K562 (cell line): ENCODE measurements around the gene LIN28A. TPM values are rescaled to one million over a fixed set of nuclear protein-coding genes. Genes with fewer than 3 reads are reported as not detected.

Experiments used
- CEBPB ChIP-seq: fragments of 450-650 bp; IDR thresholded peaks from 2 replicates; pipeline ENCODE4 v1.6.1; 2016; ENCODE audit warnings: missing genetic modification characterization, missing compliant biosample characterization
- CSDE1 ChIP-seq, 2 experiments: fragments of 450-650 bp; IDR thresholded peaks; 2 replicates each; pipeline ENCODE4 v1.6.1; 2016; ENCODE audit warnings: mild to moderate bottlenecking in 1 of 2
- EP400 ChIP-seq: fragments of 450-650 bp; IDR thresholded peaks from 2 replicates; pipeline ENCODE4 v1.6.1; 2017; ENCODE audit warnings: antibody characterized with exemption, mild to moderate bottlenecking, moderate library complexity
- ETS1 ChIP-seq: conservative IDR thresholded peaks from 2 replicates; pipeline ENCODE4 v1.6.1; 2011; ENCODE audit warnings: low read depth, mild to moderate bottlenecking, low read length; ENCODE audit not compliant: control insufficient read depth
- FOSL1 ChIP-seq: fragments of 200-800 bp; sonication (Bioruptor generic); conservative IDR thresholded peaks from 2 replicates; pipeline ENCODE4 v1.6.1; 2016; ENCODE audit warnings: missing genetic modification characterization, missing compliant biosample characterization
- GTF2E2 ChIP-seq: fragments of 200-800 bp; sonication (Bioruptor generic); IDR thresholded peaks from 2 replicates; pipeline ENCODE4 v1.6.1; 2016; ENCODE audit warnings: missing genetic modification characterization, missing compliant biosample characterization
- HDAC1 ChIP-seq, 2 experiments: fragments of 450-650 bp; IDR thresholded peaks; 2 replicates each; pipeline ENCODE4 v1.6.1; 2016 to 2017; ENCODE audit warnings: inconsistent platforms in 1 of 2, mild to moderate bottlenecking in 1 of 2, moderate library complexity in 1 of 2
- HDGF ChIP-seq: fragments of 450-650 bp; IDR thresholded peaks from 2 replicates; pipeline ENCODE4 v1.6.1; 2016
- KLF10 ChIP-seq: fragments of 250-450 bp; sonication (Bioruptor Pico); IDR thresholded peaks from 2 replicates; pipeline ENCODE4 v1.6.1; 2021; ENCODE audit warnings: matching md5 sums
- MIER1 ChIP-seq: fragments of 450-650 bp; IDR thresholded peaks from 2 replicates; pipeline ENCODE4 v1.6.1; 2016; ENCODE audit warnings: antibody characterized with exemption, mild to moderate bottlenecking, low read depth
- POLR2B ChIP-seq: fragments of 450-650 bp; IDR thresholded peaks from 2 replicates; pipeline ENCODE4 v1.6.1; 2018; ENCODE audit warnings: low read depth; ENCODE audit not compliant: partially characterized antibody
- RBM25 ChIP-seq: fragments of 200-400 bp; formaldehyde crosslinking; IDR thresholded peaks from 2 replicates; pipeline ENCODE4 v1.6.1; 2018; ENCODE audit warnings: low read length, low read depth, moderate library complexity; ENCODE audit not compliant: severe bottlenecking
- REST ChIP-seq, 2 experiments: fragments of 450-650 bp; formaldehyde crosslinking in 1 of 2; IDR thresholded peaks; 2 replicates each; pipeline versions ENCODE4 v1.4.0 to v1.6.1; 2014 to 2020; ENCODE audit warnings: mild to moderate bottlenecking in 2 of 2, borderline replicate concordance in 1 of 2, low read depth in 1 of 2
- RNF2 ChIP-seq: sonication (generic); IDR thresholded peaks from 2 replicates; pipeline ENCODE4 v1.6.1; 2016
- ZNF174 ChIP-seq: fragments of 250-450 bp; sonication (Bioruptor Pico); IDR thresholded peaks from 2 replicates; pipeline ENCODE4 v1.4.0; 2020; ENCODE audit warnings: mild to moderate bottlenecking
- ZNF263 ChIP-seq: sonication (generic); formaldehyde crosslinking; IDR thresholded peaks from 2 replicates; pipeline ENCODE4 v1.8.0; 2022; ENCODE audit warnings: mild to moderate bottlenecking, missing genetic modification reagents, borderline replicate concordance
- ZNF436 ChIP-seq: fragments of 250-450, 450-650 bp; sonication (Bioruptor Pico); formaldehyde crosslinking; IDR thresholded peaks from 2 replicates; pipeline ENCODE4 v1.7.0; 2020; ENCODE audit warnings: mild to moderate bottlenecking
- polyA plus RNA-seq, 8 experiments: library from polyadenylated mRNA; depleted of rRNA in 4 of 8; stranded (reverse) in 5 of 8; unstranded in 3 of 8; fragments of >200 nt; fragmentation: Nextera tagmentation in 2 of 8; fragmentation: Illumina TruSeq in 1 of 8; extraction: Ambion mirVana in 2 of 8; extraction: Trizol in 1 of 8; gene quantifications; 2 replicates each; pipeline versions ENCODE4 v1.2.1 to v1.2.3, GENCODE V29; 2011 to 2014; ENCODE audit warnings: inconsistent platforms in 1 of 8, missing spikeins in 1 of 8
- total RNA-seq, 7 experiments: library from RNA; depleted of rRNA in 6 of 7; stranded (reverse); fragments of >200 nt in 6 of 7; fragmentation: Illumina TruSeq in 2 of 7; extraction: Trizol in 2 of 7; gene quantifications; 2 replicates each; pipeline versions ENCODE4 v1.2.1 to v1.2.3, GENCODE V29; 2011 to 2021; ENCODE audit warnings: low replicate concordance in 1 of 7

Gene LIN28A
- total and polyA plus RNA-seq, 9 of the 15 experiments (the other 6 are each of a cell fraction or from before 2014, with no cell fraction given), result 0.80 to 5.4 (median 3.9) TPM

- peak; percentile 11; the same call in 1 of the 2 replicates for TF ChIP-seq FOSL1 (tag)
- no peak for TF ChIP-seq KLF10
- peak; percentile 12; the same call in 1 of the 2 replicates for TF ChIP-seq REST (IDR thresholded peaks at IDR 0.05; ENCODE audit: borderline replicate concordance)
- TF ChIP-seq REST (CRISPR knock-in tag; IDR thresholded peaks at IDR 0.05; ENCODE audit: low read depth), result peak; percentile 54; the same call in 1 of the 2 replicates
- TF ChIP-seq ZNF263, result no peak
- TF ChIP-seq EP400, result peak; percentile 88; the same call in 1 of the 2 replicates
- TF ChIP-seq CEBPB (tag), result peak; percentile 84
- TF ChIP-seq MIER1, result 0 out of 2 replicates have a peak, but pooled peaks have one; percentile 35
- peak; percentile 5 for TF ChIP-seq POLR2B
- no peak for TF ChIP-seq HDGF
- 0 out of 2 replicates have a peak, but pooled peaks have one; percentile 17 for TF ChIP-seq GTF2E2 (tag)
- 0 out of 2 replicates have a peak, but pooled peaks have one; percentile 33 for TF ChIP-seq RNF2
- no peak for TF ChIP-seq ZNF436 (CRISPR knock-in tag)
- TF ChIP-seq RBM25, result peak; percentile 22
- TF ChIP-seq ZNF174 (CRISPR knock-in tag), result no peak
- TF ChIP-seq ETS1, result peak; percentile 96
- TF ChIP-seq HDAC1 (IDR thresholded peaks at IDR 0.05), result peak in 1 of 2 experiments; percentile 93; a peak in 2 of 4 replicates
- peak in 1 of 2 experiments; percentile 87; a peak in 2 of 4 replicates for TF ChIP-seq CSDE1 (IDR thresholded peaks at IDR 0.05)
Observed at GRCh38 chr1:26472901-26473845, 62.6 kb downstream of the LIN28A start (continued).
